HUES48 (cell line): ENCODE data around the gene CCDC110.

Experiments
- H3K27ac ChIP-seq: one replicate; pipeline ENCODE4 v1.7.0; 2013; ENCODE audit warnings: low read depth, low read length, inconsistent platforms
- H3K27me3 ChIP-seq: 2 replicates; pipeline ENCODE4 v1.6.1; 2013; ENCODE audit warnings: mild to moderate bottlenecking, low read length; ENCODE audit not compliant: control insufficient read depth, insufficient read depth
- H3K36me3 ChIP-seq: 2 replicates; pipeline ENCODE4 v1.6.1; 2013; ENCODE audit warnings: low read length; ENCODE audit not compliant: control insufficient read depth, insufficient read depth
- H3K4me1 ChIP-seq: 2 replicates; pipeline ENCODE4 v1.6.1; 2013; ENCODE audit warnings: mild to moderate bottlenecking, low read length; ENCODE audit not compliant: control insufficient read depth, insufficient read depth
- H3K4me3 ChIP-seq: 2 replicates; pipeline ENCODE4 v1.5.1; 2013; ENCODE audit warnings: mild to moderate bottlenecking, low read depth, low read length
- H3K9ac ChIP-seq: 2 replicates; pipeline ENCODE4 v1.6.1; 2013; ENCODE audit warnings: mild to moderate bottlenecking, low read depth, low read length, moderate library complexity
- H3K9me3 ChIP-seq: 2 replicates; pipeline ENCODE4 v1.6.1; 2013; ENCODE audit warnings: low read length; ENCODE audit not compliant: control insufficient read depth, insufficient read depth

CCDC110 gene

GRCh38 chr4:185421366-185422124 is 50.0 kb downstream of the CCDC110 start:
- Histone ChIP-seq H3K4me3 (no peak overlapping the region), H3K4me1 (peaks cover 5% of the 10 kb centered on the region; the same call in 1 of the 2 replicates), H3K27me3 (no peaks in the 10 kb centered on the region), H3K27ac (no peak overlapping the region), H3K9ac (no peak overlapping the region), H3K36me3 (peaks cover 43% of the 10 kb centered on the region), H3K9me3 (no peaks in the 10 kb centered on the region)

GRCh38 chr4:185416955-185417354 is 54.6 kb downstream of the CCDC110 start:
- Histone ChIP-seq H3K27me3 (no peaks in the 10 kb centered on the region), H3K9me3 (no peaks in the 10 kb centered on the region), H3K9ac (no peak overlapping the region), H3K4me3 (no peak overlapping the region), H3K27ac (no peak overlapping the region), H3K36me3 (peaks cover 74% of the 10 kb centered on the region), H3K4me1 (no peaks in the 10 kb centered on the region)

GRCh38 chr4:185412412-185412811 is 59.1 kb downstream of the CCDC110 start:
- Histone ChIP-seq H3K9ac (no peak overlapping the region), H3K36me3 (peaks cover 68% of the 10 kb centered on the region), H3K4me3 (no peak overlapping the region), H3K4me1 (no peaks in the 10 kb centered on the region), H3K9me3 (peaks cover 4% of the 10 kb centered on the region; the same call in 1 of the 2 replicates), H3K27me3 (no peaks in the 10 kb centered on the region), H3K27ac (no peak overlapping the region)

DNA sequence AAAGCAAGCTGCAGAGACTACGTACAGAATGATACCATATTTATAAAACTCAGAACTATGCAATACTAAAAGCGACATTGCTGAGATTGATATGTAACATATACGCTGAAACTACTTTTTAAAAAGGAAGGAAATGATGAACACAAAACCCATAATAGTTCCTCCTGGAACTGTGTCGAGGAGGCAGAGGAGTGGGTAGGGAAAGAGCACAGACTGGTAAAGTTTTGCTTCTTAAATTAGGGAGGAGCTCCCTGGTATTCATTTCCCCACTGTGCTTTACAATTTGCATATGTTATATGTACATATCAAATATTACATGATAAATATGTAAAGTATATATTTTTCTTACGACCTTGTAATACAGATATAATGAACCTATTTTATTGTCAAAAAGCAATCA is 59.7 kb downstream of the CCDC110 start:
- Histone ChIP-seq H3K9me3 (peaks cover 4% of the 10 kb centered on the region; the same call in 1 of the 2 replicates), H3K27me3 (no peaks in the 10 kb centered on the region), H3K27ac (no peak overlapping the region), H3K4me1 (no peaks in the 10 kb centered on the region), H3K36me3 (peaks cover 64% of the 10 kb centered on the region), H3K4me3 (no peak overlapping the region), H3K9ac (no peak overlapping the region)

DNA sequence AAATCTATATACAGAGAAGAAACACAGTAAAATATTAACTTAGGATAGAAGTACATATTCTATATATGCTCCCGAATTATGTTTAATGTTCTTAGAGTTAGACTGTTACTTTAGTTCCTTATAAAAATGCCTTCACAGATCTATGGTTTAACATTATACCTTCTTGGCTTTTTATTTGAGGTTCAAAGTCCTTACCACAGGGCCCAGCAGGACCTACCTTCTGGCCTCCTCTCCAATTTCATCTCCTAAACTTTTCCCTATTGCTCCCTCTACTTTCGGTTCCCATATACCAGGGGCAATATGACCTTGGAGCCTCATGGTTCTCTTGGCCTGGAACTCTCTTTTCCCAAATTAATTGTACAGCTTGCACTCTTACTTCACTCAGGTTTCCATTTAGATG is 63.1 kb downstream of the CCDC110 start:
- H3K27me3 ChIP-seq = no peaks in the 10 kb centered on the region
- H3K4me1 ChIP-seq = no peaks in the 10 kb centered on the region
- no peak overlapping the region for H3K9ac ChIP-seq
- H3K36me3 ChIP-seq = peaks cover 50% of the 10 kb centered on the region
- H3K9me3 ChIP-seq = peaks cover 4% of the 10 kb centered on the region; the same call in 1 of the 2 replicates
- H3K27ac ChIP-seq = no peak overlapping the region
- no peak overlapping the region for H3K4me3 ChIP-seq

- peaks cover 43% of the 10 kb centered on the region for H3K36me3 ChIP-seq
- H3K9ac ChIP-seq = no peak overlapping the region
- H3K27me3 ChIP-seq = no peaks in the 10 kb centered on the region
- no peak overlapping the region for H3K4me3 ChIP-seq
- no peaks in the 10 kb centered on the region for H3K4me1 ChIP-seq
- H3K9me3 ChIP-seq = peaks cover 4% of the 10 kb centered on the region; the same call in 1 of the 2 replicates
- H3K27ac ChIP-seq = no peak overlapping the region
These were observed 66.1 kb downstream of the CCDC110 start for GRCh38 chr4:185405296-185405999.

- Histone ChIP-seq H3K27ac (no peak overlapping the region), H3K4me1 (no peaks in the 10 kb centered on the region), H3K36me3 (peaks cover 48% of the 10 kb centered on the region), H3K27me3 (no peaks in the 10 kb centered on the region), H3K9ac (no peak overlapping the region), H3K9me3 (no peaks in the 10 kb centered on the region), H3K4me3 (no peak overlapping the region)
These were observed 67.5 kb downstream of the CCDC110 start for GRCh38 chr4:185404031-185404430.

- Histone ChIP-seq H3K4me1 (peaks cover 12% of the 10 kb centered on the region), H3K9me3 (no peaks in the 10 kb centered on the region), H3K4me3 (no peak overlapping the region), H3K27ac (no peak overlapping the region), H3K9ac (no peak overlapping the region), H3K27me3 (no peaks in the 10 kb centered on the region), H3K36me3 (peaks cover 26% of the 10 kb centered on the region)
These were observed 72.1 kb downstream of the CCDC110 start for GRCh38 chr4:185399466-185399865.

DNA sequence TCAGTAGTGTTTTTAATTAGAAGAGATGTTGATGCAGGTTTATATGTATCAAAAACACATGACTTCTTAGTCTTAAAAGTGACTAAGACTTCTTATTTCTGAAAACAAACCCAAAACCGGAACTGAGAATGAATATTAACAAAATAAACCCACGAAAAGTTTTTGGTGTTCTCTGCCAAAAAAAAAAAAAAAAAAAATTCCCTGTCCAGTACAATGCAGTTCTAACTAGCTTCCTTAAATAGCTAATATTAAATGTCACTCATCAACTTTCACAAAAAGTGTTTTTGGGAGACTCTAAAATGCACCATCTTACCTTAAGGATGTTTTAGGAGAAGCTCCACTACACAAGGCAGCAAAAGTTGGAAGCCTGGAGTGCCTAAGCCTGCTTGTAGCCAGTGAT is 72.9 kb downstream of the CCDC110 start:
- no peak overlapping the region for H3K4me3 ChIP-seq
- H3K36me3 ChIP-seq = peaks cover 26% of the 10 kb centered on the region
- H3K27ac ChIP-seq = no peak overlapping the region
- H3K9me3 ChIP-seq = no peaks in the 10 kb centered on the region
- H3K4me1 ChIP-seq = peaks cover 12% of the 10 kb centered on the region
- H3K27me3 ChIP-seq = no peaks in the 10 kb centered on the region
- no peak overlapping the region for H3K9ac ChIP-seq

DNA sequence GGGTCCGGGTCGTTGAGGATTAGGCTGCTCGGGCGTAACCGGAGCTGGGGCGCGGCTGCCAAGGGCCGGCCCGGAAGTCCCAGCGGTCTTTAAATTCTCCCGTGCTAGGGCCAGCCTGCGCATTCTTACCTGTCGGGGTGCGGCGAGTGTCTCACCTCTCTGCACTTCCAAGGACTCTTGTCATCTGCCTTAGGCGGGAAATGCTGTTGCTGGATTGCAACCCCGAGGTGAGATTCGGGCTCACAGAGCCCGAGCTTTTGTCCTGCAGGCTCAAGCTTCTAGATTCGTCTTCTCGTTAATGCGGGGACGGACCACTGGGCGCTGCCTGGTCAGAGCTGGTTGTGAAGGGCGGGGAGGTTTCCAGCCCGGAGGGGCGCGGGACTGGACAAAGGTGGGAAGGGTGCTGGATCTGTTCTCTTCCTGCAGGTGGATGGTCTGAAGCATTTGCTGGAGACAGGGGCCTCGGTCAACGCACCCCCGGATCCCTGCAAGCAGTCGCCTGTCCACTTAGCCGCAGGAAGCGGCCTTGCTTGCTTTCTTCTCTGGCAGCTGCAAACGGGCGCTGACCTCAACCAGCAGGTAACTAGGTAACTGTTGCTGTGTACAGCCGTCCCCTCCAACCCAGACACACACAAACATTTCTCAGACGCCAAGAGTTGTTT is 74.7 kb downstream of the CCDC110 start, which contains the start of gene ANKRD37:
Gene ANKRD37, plus strand, starts transcription at position 118 of the 662 bp plus-strand sequence. Its CDS starts 83 bp downstream, at position 201.
- Histone ChIP-seq H3K27ac (peak within 1 kb of the TSS; percentile 76), H3K4me3 (peak within 1 kb of the TSS; percentile 64), H3K9me3 (no peaks in the 10 kb centered on the region), H3K36me3 (peaks cover 16% of the 10 kb centered on the region), H3K9ac (peak within 1 kb of the TSS; percentile 60), H3K27me3 (no peaks in the 10 kb centered on the region), H3K4me1 (peaks cover 12% of the 10 kb centered on the region)
